PC-3 (cell line): Measurements from ENCODE around the gene ZNF281.

Experiments
- CTCF ChIP-seq: fragments of 300-600 bp; sonication (generic); conservative IDR thresholded peaks from 2 replicates; pipeline ENCODE4 v1.5.1; 2017; ENCODE audit warnings: antibody characterized with exemption, low read depth, mild to moderate bottlenecking, low read length
- EZH2phosphoT487 ChIP-seq: fragments of 300-600 bp; sonication (generic); IDR thresholded peaks from 2 replicates; pipeline ENCODE4 v1.6.1; 2018; ENCODE audit warnings: mild to moderate bottlenecking, antibody characterized with exemption, low read length, borderline replicate concordance

GRCh38 chr1:200409203-200409760 lies 554 bp downstream of the ZNF281 start:
- peak; percentile 25; the same call in 1 of the 2 replicates for TF ChIP-seq CTCF
- TF ChIP-seq EZH2phosphoT487 = no peak
